ENCODE results near the gene CRIM1.

DNA sequence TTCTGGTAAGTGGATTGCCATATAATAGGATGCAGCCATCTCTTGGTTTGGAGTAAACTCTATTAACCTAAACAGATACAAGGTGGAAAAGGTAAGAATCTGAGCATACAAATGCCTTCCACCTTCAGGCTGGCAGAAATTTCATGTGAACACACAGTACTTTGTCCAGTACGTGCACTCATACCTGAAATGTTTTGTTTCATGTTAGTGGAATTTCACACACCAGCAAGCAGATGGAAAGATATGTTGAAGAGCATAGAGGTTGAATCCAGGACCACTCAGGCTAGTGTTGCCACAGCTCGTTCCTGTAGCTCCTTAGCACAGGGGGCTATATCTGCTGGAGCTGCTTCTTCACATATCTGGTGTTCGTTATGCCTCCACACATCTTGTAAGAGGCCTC, 34.0 kb downstream of the CRIM1 start:
- no peak for TF ChIP-seq CSDC2 (CRISPR knock-in tag; IDR thresholded peaks at IDR 0.05)
- TF ChIP-seq CREB5 (CRISPR knock-in tag; IDR thresholded peaks at IDR 0.05; ENCODE audit: low read depth) = no peak
- TF ChIP-seq ZNF70 (CRISPR knock-in tag; IDR thresholded peaks at IDR 0.05) = no peak
- no peak for TF ChIP-seq ESRRG (CRISPR knock-in tag; IDR thresholded peaks at IDR 0.05)
- no peak for TF ChIP-seq GLIS3 (CRISPR knock-in tag; IDR thresholded peaks at IDR 0.05)
- TF ChIP-seq ZFP30 (CRISPR knock-in tag; IDR thresholded peaks at IDR 0.05) = no peak
- TF ChIP-seq ARNTL (CRISPR knock-in tag; IDR thresholded peaks at IDR 0.05; ENCODE audit: borderline replicate concordance, low read depth) = no peak
- TF ChIP-seq ZC3H10 (CRISPR knock-in tag; IDR thresholded peaks at IDR 0.05) = no peak
- no peak for TF ChIP-seq CSRNP3 (CRISPR knock-in tag; IDR thresholded peaks at IDR 0.05)
- no peak for TF ChIP-seq TSHZ2 (CRISPR knock-in tag; IDR thresholded peaks at IDR 0.05)
- TF ChIP-seq TCF4 (CRISPR knock-in tag; IDR thresholded peaks at IDR 0.05; ENCODE audit: borderline replicate concordance) = no peak
- TF ChIP-seq, protein P1, sequence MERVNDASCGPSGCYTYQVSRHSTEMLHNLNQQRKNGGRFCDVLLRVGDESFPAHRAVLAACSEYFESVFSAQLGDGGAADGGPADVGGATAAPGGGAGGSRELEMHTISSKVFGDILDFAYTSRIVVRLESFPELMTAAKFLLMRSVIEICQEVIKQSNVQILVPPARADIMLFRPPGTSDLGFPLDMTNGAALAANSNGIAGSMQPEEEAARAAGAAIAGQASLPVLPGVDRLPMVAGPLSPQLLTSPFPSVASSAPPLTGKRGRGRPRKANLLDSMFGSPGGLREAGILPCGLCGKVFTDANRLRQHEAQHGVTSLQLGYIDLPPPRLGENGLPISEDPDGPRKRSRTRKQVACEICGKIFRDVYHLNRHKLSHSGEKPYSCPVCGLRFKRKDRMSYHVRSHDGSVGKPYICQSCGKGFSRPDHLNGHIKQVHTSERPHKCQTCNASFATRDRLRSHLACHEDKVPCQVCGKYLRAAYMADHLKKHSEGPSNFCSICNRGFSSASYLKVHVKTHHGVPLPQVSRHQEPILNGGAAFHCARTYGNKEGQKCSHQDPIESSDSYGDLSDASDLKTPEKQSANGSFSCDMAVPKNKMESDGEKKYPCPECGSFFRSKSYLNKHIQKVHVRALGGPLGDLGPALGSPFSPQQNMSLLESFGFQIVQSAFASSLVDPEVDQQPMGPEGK (CRISPR knock-in tag; IDR thresholded peaks at IDR 0.05; ENCODE audit: borderline replicate concordance) = no peak
- no peak for TF ChIP-seq ZNF565 (CRISPR knock-in tag; conservative IDR thresholded peaks at IDR 0.05; ENCODE audit: low read depth)
- no peak for TF ChIP-seq POU6F1 (CRISPR knock-in tag; IDR thresholded peaks at IDR 0.05; ENCODE audit: borderline replicate concordance, low read depth)
